ENCODE results near the gene GRIN2C.

GRIN2C gene

GRCh38 chr17:74904687-74905409, 45.2 kb upstream of the GRIN2C start:
- no peak for TF ChIP-seq ESRRG (CRISPR knock-in tag; IDR thresholded peaks at IDR 0.05)
- TF ChIP-seq PATZ1 (CRISPR knock-in tag; IDR thresholded peaks at IDR 0.05; ENCODE audit: borderline replicate concordance) = no peak
- TF ChIP-seq, protein P1, sequence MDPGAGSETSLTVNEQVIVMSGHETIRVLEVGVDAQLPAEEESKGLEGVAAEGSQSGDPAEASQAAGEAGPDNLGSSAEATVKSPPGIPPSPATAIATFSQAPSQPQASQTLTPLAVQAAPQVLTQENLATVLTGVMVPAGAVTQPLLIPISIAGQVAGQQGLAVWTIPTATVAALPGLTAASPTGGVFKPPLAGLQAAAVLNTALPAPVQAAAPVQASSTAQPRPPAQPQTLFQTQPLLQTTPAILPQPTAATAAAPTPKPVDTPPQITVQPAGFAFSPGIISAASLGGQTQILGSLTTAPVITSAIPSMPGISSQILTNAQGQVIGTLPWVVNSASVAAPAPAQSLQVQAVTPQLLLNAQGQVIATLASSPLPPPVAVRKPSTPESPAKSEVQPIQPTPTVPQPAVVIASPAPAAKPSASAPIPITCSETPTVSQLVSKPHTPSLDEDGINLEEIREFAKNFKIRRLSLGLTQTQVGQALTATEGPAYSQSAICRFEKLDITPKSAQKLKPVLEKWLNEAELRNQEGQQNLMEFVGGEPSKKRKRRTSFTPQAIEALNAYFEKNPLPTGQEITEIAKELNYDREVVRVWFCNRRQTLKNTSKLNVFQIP (CRISPR knock-in tag; IDR thresholded peaks at IDR 0.05; ENCODE audit: borderline replicate concordance, low read depth) = no peak
- TF ChIP-seq CSDC2 (CRISPR knock-in tag; IDR thresholded peaks at IDR 0.05) = no peak
- TF ChIP-seq SNAI2 (CRISPR knock-in tag; IDR thresholded peaks at IDR 0.05) = no peak
- TF ChIP-seq TOX (CRISPR knock-in tag; IDR thresholded peaks at IDR 0.05; ENCODE audit: borderline replicate concordance) = no peak
- no peak for TF ChIP-seq ZFP30 (CRISPR knock-in tag; IDR thresholded peaks at IDR 0.05)
- no peak for TF ChIP-seq BACH2 (CRISPR knock-in tag; IDR thresholded peaks at IDR 0.05; ENCODE audit: borderline replicate concordance)
- no peak for TF ChIP-seq OSR1 (CRISPR knock-in tag; IDR thresholded peaks at IDR 0.05)
- TF ChIP-seq, protein P2, sequence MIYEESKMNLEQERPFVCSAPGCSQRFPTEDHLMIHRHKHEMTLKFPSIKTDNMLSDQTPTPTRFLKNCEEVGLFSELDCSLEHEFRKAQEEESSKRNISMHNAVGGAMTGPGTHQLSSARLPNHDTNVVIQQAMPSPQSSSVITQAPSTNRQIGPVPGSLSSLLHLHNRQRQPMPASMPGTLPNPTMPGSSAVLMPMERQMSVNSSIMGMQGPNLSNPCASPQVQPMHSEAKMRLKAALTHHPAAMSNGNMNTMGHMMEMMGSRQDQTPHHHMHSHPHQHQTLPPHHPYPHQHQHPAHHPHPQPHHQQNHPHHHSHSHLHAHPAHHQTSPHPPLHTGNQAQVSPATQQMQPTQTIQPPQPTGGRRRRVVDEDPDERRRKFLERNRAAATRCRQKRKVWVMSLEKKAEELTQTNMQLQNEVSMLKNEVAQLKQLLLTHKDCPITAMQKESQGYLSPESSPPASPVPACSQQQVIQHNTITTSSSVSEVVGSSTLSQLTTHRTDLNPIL (CRISPR knock-in tag; IDR thresholded peaks at IDR 0.05; ENCODE audit: low read depth) = no peak
- TF ChIP-seq ZFP3 (CRISPR knock-in tag; IDR thresholded peaks at IDR 0.05) = no peak
- TF ChIP-seq GLIS3 (CRISPR knock-in tag; IDR thresholded peaks at IDR 0.05) = no peak
- TF ChIP-seq ZC3H10 (CRISPR knock-in tag; IDR thresholded peaks at IDR 0.05) = no peak
- TF ChIP-seq RARB (CRISPR knock-in tag; IDR thresholded peaks at IDR 0.05) = no peak
- TF ChIP-seq ZNF70 (CRISPR knock-in tag; IDR thresholded peaks at IDR 0.05) = no peak
- no peak for TF ChIP-seq ZNF565 (CRISPR knock-in tag; conservative IDR thresholded peaks at IDR 0.05; ENCODE audit: low read depth)
- TF ChIP-seq, protein P3, sequence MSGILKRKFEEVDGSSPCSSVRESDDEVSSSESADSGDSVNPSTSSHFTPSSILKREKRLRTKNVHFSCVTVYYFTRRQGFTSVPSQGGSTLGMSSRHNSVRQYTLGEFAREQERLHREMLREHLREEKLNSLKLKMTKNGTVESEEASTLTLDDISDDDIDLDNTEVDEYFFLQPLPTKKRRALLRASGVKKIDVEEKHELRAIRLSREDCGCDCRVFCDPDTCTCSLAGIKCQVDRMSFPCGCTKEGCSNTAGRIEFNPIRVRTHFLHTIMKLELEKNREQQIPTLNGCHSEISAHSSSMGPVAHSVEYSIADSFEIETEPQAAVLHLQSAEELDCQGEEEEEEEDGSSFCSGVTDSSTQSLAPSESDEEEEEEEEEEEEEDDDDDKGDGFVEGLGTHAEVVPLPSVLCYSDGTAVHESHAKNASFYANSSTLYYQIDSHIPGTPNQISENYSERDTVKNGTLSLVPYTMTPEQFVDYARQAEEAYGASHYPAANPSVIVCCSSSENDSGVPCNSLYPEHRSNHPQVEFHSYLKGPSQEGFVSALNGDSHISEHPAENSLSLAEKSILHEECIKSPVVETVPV (CRISPR knock-in tag; IDR thresholded peaks at IDR 0.05) = no peak
- no peak for TF ChIP-seq PPARA (CRISPR knock-in tag; IDR thresholded peaks at IDR 0.05; ENCODE audit: borderline replicate concordance)
- TF ChIP-seq TSHZ2 (CRISPR knock-in tag; IDR thresholded peaks at IDR 0.05) = no peak
- TF ChIP-seq ZNF8 (CRISPR knock-in tag; IDR thresholded peaks at IDR 0.05) = no peak

DNA sequence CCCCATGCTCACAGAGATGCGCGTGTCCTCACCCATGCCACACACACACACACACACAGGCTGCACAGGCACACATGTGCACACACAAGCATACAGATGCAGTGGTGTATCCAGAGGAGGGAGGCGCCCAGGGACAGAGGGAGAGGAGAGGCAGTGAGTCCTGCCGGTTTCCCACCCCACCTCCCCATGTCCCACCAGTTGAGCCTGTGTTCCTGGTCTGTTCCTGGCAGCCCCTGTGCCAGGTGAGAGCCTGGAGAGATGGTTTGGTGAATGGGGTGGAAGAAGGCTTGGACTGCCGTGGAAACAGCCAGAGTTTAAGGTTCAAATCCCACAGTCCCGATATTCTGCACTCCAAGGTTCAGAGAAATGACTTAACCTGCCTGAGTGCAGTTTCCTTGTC, 44.0 kb upstream of the GRIN2C start:
- TF ChIP-seq TSHZ2 (CRISPR knock-in tag; IDR thresholded peaks at IDR 0.05) = no peak
- no peak for TF ChIP-seq ZNF70 (CRISPR knock-in tag; IDR thresholded peaks at IDR 0.05)
- TF ChIP-seq TCF4 (CRISPR knock-in tag; IDR thresholded peaks at IDR 0.05; ENCODE audit: borderline replicate concordance) = no peak
- TF ChIP-seq, protein P2 (CRISPR knock-in tag; IDR thresholded peaks at IDR 0.05; ENCODE audit: low read depth) = no peak
- TF ChIP-seq, protein P3 (CRISPR knock-in tag; IDR thresholded peaks at IDR 0.05) = no peak
- no peak for TF ChIP-seq RARB (CRISPR knock-in tag; IDR thresholded peaks at IDR 0.05)
- no peak for TF ChIP-seq ZFP30 (CRISPR knock-in tag; IDR thresholded peaks at IDR 0.05)
- no peak for TF ChIP-seq OSR1 (CRISPR knock-in tag; IDR thresholded peaks at IDR 0.05)
- TF ChIP-seq ISL1 (CRISPR knock-in tag; IDR thresholded peaks at IDR 0.05) = no peak
- no peak for TF ChIP-seq GLIS3 (CRISPR knock-in tag; IDR thresholded peaks at IDR 0.05)

More at GRCh38 chr17:74904687-74905409, 45.2 kb upstream of the GRIN2C start:
- no peak for ATAC-seq

More for the DNA sequence above, 44.0 kb upstream of the GRIN2C start:
- no peak for ATAC-seq
